ENCODE data around the gene COL13A1. TPM values are rescaled to one million over a fixed set of nuclear protein-coding genes. Genes with fewer than 3 reads are reported as not detected.

COL13A1 gene
- total RNA-seq, 4 donors from 2014 or later: 0.17 to 0.49 (median 0.44) TPM; not detected in 1

- TF ChIP-seq, protein P1, sequence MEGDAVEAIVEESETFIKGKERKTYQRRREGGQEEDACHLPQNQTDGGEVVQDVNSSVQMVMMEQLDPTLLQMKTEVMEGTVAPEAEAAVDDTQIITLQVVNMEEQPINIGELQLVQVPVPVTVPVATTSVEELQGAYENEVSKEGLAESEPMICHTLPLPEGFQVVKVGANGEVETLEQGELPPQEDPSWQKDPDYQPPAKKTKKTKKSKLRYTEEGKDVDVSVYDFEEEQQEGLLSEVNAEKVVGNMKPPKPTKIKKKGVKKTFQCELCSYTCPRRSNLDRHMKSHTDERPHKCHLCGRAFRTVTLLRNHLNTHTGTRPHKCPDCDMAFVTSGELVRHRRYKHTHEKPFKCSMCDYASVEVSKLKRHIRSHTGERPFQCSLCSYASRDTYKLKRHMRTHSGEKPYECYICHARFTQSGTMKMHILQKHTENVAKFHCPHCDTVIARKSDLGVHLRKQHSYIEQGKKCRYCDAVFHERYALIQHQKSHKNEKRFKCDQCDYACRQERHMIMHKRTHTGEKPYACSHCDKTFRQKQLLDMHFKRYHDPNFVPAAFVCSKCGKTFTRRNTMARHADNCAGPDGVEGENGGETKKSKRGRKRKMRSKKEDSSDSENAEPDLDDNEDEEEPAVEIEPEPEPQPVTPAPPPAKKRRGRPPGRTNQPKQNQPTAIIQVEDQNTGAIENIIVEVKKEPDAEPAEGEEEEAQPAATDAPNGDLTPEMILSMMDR (IDR thresholded peaks at IDR 0.05; ENCODE audit: low read depth): no peak
Observed at GRCh38 chr10:69916118-69916517, 114.4 kb downstream of the COL13A1 start.

GRCh38 chr10:69918036-69918435 lies 116.3 kb downstream of the COL13A1 start:
- TF ChIP-seq, protein P1 (IDR thresholded peaks at IDR 0.05; ENCODE audit: low read depth): no peak

GRCh38 chr10:69919250-69919649 lies 117.5 kb downstream of the COL13A1 start:
- TF ChIP-seq, protein P1 (IDR thresholded peaks at IDR 0.05; ENCODE audit: low read depth): no peak

GRCh38 chr10:69925111-69925510 lies 123.4 kb downstream of the COL13A1 start:
- TF ChIP-seq, protein P1 (IDR thresholded peaks at IDR 0.05; ENCODE audit: low read depth): no peak

GRCh38 chr10:69928339-69928738 lies 126.6 kb downstream of the COL13A1 start:
- TF ChIP-seq, protein P1 (IDR thresholded peaks at IDR 0.05; ENCODE audit: low read depth): no peak

GRCh38 chr10:69929575-69929974 lies 127.9 kb downstream of the COL13A1 start:
- TF ChIP-seq, protein P1 (IDR thresholded peaks at IDR 0.05; ENCODE audit: low read depth): no peak

- TF ChIP-seq, protein P1 (IDR thresholded peaks at IDR 0.05; ENCODE audit: low read depth): no peak
Observed at GRCh38 chr10:69934768-69935167, 133.1 kb downstream of the COL13A1 start.

Measured in subcutaneous adipose tissue (tissue), 4 donors.